Umbilical cord (tissue), 2 donors: Measurements from ENCODE around the gene DICER1. TPM values are rescaled to one million over a fixed set of nuclear protein-coding genes. Genes with fewer than 3 reads are reported as not detected.
"Not testable (repeated sequence)": the region's sequence is repeated elsewhere in the genome, so short reads cannot be mapped to it uniquely, and the experiment has no call there.

ENCODE experiments used
- DNase-seq: peaks from one replicate; pipeline ENCODE4 v3.0.0-alpha.2; 2015; ENCODE audit warnings: low spot score
- total RNA-seq: library from RNA; depleted of rRNA; stranded (reverse); fragments of >200 nt; gene quantifications from one replicate; pipeline ENCODE4 v1.2.3, GENCODE V29; 2014; ENCODE audit warnings: low replicate concordance; ENCODE audit not compliant: insufficient read depth

Gene DICER1
- 319 TPM for total RNA-seq

GRCh38 chr14:95157327-95158189 lies at the start of gene DICER1:
Gene DICER1, minus strand, starts transcription at chr14:95157529. Its CDS starts 24,071 bp downstream, at chr14:95133458.
- DNase-seq, result peak; percentile 97

- DNase-seq, result peak; percentile 86
Observed at GRCh38 chr14:95206534-95206933, 49.2 kb upstream of the DICER1 start.

- no peak for DNase-seq
Observed at GRCh38 chr14:95204705-95205104, 47.4 kb upstream of the DICER1 start.

GRCh38 chr14:95201745-95202144 lies 44.4 kb upstream of the DICER1 start:
- not testable (repeated sequence) for DNase-seq

- no peak for DNase-seq
Observed at GRCh38 chr14:95200404-95200803, 43.1 kb upstream of the DICER1 start.

- DNase-seq, result no peak
Observed at GRCh38 chr14:95199298-95199983, 42.1 kb upstream of the DICER1 start.

- no peak for DNase-seq
Observed at GRCh38 chr14:95198320-95198719, 41.0 kb upstream of the DICER1 start.

GRCh38 chr14:95197551-95197950 lies 40.2 kb upstream of the DICER1 start:
- peak; percentile 60 for DNase-seq

GRCh38 chr14:95196826-95197545 lies 39.7 kb upstream of the DICER1 start:
- DNase-seq, result no peak

- DNase-seq, result peak; percentile 30
Observed at GRCh38 chr14:95196268-95196667, 38.9 kb upstream of the DICER1 start.

- no peak for DNase-seq
Observed at GRCh38 chr14:95195031-95195430, 37.7 kb upstream of the DICER1 start.

GRCh38 chr14:95193081-95193480 lies 35.8 kb upstream of the DICER1 start:
- peak; percentile 46 for DNase-seq

GRCh38 chr14:95192311-95192710 lies 35.0 kb upstream of the DICER1 start:
- no peak for DNase-seq

GRCh38 chr14:95191445-95192199 lies 34.3 kb upstream of the DICER1 start:
- DNase-seq, result no peak

- no peak for DNase-seq
Observed at GRCh38 chr14:95190857-95191256, 33.5 kb upstream of the DICER1 start.

- DNase-seq, result no peak
Observed at GRCh38 chr14:95190346-95190840, 33.1 kb upstream of the DICER1 start.

GRCh38 chr14:95189367-95190132 lies 32.2 kb upstream of the DICER1 start:
- DNase-seq, result peak; percentile 87

GRCh38 chr14:95188380-95188779 lies 31.1 kb upstream of the DICER1 start:
- no peak for DNase-seq

GRCh38 chr14:95185767-95186392 lies 28.6 kb upstream of the DICER1 start:
- DNase-seq, result peak; percentile 70
